GM21367 (cell line): ENCODE data around the gene CDHR1.
A peak's percentile ranks its signal among the peaks of the same experiment; 100 is the strongest.
"Not testable (repeated sequence)": the region's sequence is repeated elsewhere in the genome, so short reads cannot be mapped to it uniquely, and the experiment has no call there.

Source experiments
- ATAC-seq: cut with Tn5 transposase; IDR thresholded peaks from one replicate; pipeline ENCODE4 v1.9.1; 2021; ENCODE audit not compliant: unreplicated experiment

The CDHR1 gene

DNA sequence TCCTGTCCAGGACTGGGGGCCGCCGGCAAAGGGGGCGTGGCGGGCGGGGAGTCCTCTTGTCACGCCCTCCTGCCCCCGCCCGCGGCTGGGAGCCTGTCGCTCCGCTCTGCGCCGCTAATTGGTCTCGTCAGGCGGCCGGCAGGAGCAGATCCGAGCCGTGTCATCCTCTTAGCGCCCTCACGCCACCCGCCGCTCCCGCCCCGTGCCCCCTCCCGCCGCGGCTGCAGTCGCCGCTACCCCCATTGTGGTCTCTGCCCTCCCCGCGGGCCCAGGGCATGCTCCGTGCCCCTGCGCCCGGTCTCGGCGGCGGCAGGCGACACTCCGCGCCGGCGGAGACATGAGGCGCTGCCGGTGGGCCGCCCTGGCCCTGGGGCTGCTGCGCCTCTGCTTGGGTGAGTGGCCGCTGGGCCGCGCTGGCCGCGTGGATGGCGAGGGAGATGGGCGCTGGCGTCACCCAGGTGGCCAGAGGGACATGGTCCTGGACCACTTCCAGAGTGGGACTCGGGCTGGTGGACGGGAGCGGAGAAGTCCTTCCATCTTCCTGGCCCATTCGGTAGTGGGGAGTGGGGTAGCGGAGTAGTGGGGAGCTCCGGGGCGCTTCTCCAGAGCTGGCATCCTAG, at the start of gene CDHR1:
TSS of gene CDHR1 (plus strand) at position 114 of the 620 bp plus-strand sequence. CDS start at position 338, 224 bp downstream.
- peak; percentile 82 for ATAC-seq

DNA sequence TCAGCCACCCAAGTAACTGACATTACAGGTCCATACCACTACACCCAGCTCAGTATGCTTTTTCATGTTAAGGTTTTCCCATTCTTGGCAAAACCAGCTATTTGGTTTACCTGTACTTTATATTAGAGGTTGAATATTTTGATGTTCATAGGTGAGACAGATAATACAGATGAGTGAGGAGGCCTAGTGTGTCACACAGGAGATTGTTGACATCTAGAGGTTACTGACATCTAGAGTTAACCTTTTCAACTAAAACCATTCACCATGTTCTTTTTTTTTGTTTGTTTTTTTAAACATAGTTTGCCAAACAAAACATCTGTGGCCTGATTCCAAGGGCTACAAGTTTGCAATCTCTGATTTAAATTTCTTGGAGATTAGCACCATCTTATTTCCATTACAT, 47.0 kb upstream of the CDHR1 start:
- ATAC-seq, result no peak

DNA sequence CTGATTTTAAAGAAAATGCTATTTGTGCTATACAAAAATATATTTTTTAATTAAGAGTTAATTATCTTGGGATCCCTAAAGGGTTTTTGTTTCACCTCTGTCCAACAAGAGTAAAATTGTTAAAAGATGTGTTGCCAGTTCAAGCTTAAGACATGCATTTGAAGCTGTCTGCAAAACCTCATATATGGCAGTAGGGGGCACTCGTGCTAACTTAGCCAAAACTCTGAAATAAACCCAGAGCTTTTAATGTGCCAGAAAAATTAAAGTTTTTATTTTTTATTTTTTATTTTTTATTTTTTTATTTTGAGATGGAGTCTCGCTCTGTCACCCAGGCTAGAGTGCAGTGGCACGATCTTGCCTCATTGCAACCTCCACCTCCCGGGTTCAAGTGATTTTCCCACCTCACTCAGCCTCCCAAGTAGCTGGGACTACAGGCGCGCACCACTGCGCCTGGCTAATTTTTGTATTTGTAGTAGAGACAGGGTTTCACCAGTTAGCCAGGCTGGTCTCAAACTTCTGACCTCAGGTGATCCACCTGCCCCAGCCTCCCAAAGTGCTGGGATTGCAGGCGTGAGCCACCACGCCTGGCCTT, 46.2 kb upstream of the CDHR1 start:
- not testable (repeated sequence) for ATAC-seq

DNA sequence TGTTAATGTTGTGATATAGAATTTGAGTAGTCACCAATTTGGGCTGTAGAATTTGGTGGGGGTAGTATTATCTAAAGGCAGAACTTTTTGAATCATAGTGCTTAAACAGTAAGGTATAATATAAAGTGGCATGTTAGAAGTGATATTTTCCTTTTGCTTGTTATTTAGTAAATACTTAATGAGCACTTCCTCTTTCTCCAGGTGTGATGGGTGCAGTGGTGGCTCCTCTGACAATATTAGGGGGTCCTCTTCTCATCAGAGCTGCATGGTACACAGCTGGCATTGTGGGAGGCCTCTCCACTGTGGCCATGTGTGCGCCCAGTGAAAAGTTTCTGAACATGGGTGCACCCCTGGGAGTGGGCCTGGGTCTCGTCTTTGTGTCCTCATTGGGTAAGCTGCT, 44.5 kb upstream of the CDHR1 start:
- ATAC-seq, result no peak

DNA sequence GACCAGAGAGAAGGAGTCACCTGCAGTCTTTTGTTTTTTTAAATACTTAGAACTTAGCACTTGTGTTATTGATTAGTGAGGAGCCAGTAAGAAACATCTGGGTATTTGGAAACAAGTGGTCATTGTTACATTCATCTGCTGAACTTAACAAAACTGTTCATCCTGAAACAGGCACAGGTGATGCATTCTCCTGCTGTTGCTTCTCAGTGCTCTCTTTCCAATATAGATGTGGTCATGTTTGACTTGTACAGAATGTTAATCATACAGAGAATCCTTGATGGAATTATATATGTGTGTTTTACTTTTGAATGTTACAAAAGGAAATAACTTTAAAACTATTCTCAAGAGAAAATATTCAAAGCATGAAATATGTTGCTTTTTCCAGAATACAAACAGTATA, 41.6 kb upstream of the CDHR1 start:
- ATAC-seq, result no peak

DNA sequence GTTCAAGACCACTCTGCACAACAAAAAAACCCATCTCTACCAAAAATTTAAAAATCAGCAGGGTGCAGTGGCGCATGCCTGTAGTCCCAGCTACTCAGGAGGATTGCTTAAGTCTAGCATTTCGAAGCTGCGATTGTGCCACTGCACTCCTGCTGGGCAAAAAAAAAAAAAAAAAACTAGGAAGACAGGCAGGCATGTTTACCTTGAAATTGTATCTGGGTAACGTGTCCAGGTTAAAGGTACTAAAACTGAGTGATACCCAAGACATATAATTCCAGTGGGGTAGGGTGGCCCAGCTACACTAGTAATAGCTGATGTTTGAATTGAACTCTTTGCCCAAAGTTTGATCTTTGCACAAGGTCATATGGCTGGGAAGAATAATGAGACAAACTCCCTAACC, 38.8 kb upstream of the CDHR1 start:
- no peak for ATAC-seq

DNA sequence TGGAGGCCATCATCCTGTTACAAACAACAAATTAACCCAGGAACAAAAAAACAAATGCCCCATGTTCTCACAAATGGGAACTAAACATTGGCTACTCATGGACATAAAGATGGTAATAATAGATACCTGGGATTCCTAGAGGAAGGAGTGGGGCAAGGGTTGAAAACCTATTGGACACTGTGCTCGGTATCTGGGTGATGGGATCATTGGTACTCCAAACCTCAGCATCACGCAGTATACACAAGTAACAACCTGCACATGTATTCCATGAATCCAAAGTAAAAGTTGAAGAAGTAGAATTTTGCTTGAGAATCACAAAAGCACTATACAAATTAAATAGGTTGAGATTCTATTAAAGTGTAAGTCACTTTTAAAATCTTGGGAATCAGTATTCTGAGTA, 38.3 kb upstream of the CDHR1 start:
- ATAC-seq, result no peak

DNA sequence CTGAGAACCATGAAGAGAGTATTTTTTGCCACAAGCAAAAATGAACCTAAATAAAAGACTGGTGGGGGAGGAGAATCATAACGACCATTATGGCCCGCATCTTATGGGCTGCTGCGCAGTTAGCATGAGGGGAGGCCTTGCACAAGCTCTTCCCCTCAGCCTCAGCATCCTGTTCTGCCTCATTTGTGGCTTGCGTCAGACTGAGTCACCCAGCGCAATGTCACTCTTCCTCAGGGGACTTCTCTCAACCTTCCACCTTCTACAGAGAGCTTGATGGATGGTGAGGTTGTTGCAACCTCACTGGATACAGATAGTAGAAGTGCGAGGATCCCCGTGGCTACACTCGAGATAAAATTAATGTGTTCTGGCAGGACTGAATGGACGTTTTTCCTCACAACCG, 37.6 kb upstream of the CDHR1 start:
- ATAC-seq, result no peak

DNA sequence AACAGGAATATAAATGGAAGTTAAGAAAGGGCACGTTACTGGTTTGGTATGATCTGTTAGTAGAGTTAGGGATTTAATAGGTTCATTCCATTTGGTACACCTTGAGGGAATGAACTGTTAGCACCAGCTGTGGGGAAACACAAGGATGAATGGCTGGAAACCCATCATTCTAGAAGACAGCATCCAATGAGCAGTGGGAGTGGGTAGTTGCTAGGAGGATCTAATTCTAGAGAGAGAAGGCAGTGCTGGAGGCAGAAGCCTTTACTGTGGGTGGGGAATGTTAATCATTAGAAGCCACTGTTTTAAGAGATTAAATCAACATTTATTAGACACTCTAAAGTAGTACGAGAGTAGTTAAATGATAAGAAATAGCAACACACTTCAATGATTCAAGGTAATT, 36.3 kb upstream of the CDHR1 start:
- no peak for ATAC-seq

DNA sequence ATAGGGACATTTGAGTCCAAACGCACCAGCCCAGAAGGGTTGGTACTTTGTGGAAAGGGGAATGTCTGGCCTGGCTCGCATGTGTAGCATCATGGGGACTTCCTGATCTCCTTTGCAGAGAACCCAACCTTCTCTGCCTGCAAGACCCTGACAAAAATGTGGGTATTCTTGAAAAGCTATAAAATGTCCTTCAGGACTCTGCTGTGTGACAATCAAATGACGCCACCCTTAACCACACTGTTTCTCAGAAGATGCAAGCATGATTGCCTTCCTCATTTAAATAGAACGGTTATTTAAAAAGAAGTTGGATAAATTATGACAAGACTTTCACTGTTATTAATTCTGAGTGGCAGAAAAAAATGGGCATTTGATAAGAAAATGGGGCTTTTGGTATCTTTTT, 35.8 kb upstream of the CDHR1 start:
- no peak for ATAC-seq

DNA sequence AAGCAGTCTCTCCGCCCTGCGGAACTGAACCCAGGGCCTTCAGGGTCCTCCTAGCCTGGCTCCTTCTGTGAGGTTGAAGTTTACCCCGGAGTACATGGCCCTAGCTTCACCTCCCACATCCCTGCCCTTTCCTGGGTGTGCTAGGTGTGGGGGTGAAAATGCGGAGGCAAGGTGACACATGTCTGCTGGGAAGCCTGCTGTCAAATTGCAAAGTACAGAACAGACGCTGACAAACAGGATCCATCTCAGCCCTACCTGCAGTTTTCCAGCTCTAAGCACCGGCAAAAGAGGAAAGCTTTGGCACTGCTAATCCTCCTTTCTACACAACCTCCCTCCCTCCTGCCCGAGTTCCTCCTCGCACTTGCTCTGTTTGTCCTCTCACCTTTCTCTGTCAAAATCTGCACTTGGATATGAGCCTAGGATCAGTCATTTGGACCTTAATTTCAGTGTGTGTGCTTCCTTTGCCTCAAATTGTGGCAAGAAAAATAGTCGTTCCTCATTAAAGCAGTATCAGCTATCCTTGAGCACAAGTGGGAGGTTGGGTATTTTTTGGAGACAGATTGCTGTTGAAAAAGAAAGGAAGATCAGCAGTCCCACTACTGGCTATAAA, 35.2 kb upstream of the CDHR1 start:
- ATAC-seq, result no peak

DNA sequence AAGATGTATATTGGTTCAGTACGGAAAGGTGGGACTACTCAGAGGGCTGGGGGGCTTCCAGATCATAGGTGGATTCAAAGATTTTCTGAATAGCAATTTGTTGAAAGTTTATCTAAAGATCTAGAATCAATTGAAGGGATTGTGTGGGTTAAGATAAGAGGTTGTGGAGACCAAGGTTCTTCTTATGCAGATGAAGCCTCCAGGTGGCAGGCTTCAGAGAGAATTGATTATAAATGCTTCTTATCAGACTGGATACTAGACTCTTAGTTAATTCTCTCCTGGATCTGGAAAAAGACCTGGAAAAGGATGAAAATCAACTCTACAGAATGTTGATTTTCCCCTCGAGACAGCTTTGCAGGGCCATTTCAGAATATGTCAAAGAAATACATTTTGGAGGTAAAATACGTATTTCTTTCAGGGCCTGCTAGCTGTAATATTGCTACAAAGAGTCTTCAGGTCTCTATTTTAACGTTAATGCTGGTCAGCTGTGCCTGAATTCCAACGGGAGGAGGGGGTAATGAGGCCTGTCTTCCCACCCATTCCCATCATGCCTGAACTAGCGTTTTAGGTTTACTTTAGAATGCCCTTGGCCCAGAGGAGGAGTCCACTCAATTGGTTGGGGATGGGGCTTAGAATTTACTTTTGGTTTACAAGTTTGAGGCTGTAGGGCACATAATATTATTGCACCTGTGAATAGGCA, 33.5 kb upstream of the CDHR1 start:
- ATAC-seq, result no peak

DNA sequence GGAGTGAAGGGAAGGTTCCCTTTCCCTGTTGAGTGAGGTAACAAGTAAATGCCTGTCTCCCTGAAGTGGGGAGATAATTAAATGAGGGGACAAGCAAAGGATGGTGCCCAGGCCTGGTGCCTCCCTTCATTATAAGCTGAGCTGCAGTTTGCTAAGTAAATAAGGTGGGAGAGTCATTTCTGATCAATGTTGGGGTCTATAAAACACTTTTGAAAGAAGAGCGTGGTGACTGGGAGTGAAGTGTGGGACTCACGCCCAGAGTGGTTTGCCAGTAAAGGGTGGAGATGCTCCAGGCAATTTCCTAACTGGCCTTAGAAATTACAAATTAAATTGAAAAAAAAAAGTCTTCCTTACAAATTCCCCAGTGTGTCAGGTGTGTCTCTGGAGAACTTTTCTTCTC, 30.3 kb upstream of the CDHR1 start:
- no peak for ATAC-seq

DNA sequence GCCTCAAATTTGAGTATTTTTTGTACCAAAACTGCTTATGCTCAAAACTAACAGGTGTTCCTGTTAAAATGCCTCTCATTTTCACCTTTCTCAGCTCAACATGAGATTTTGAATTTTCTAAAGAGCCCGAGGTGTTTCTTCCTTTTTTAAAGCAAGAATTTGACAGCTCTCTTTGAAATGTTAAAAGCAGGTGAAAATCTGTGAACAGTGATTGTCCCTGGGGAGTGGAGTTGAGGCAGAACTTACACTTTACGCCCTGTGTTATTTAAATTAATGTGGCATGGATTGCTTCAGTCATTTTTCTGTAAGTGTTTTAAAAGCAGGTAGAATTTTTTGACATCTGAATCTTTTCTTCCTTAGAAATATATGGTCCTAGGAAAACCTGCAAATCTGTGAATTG, 29.9 kb upstream of the CDHR1 start:
- ATAC-seq, result no peak

DNA sequence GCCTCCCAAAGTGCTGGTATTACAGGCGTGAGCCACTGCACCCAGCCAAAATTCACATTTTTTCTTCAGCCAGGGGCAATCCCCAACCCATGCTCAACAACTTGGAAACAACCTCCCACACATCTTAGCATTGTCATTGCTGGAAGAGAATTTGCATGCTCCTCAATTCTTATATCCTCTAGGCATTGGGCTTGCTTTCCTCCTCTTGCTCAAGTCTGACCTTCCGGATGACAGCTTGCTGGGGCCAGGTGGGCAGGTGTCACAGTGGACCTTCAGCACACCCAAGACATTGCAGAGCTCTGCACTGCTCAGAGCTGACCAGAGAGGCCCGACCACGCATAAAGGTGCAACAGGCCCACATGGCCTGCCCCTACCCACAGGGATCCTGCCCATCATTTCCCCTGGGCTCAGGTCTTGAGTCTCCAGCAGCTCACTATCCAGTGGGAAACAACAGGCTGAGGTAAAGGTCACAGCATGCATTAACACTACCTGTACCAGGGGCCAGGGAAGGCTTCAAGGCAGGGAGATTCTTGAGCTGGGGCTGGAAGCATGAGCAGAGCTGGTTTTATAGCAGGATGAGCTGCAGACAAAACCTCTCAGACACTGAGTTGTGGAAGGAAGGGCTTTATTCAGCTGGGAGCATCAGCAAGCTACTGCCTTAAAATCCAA, 27.6 kb upstream of the CDHR1 start:
- ATAC-seq, result peak; percentile 44

DNA sequence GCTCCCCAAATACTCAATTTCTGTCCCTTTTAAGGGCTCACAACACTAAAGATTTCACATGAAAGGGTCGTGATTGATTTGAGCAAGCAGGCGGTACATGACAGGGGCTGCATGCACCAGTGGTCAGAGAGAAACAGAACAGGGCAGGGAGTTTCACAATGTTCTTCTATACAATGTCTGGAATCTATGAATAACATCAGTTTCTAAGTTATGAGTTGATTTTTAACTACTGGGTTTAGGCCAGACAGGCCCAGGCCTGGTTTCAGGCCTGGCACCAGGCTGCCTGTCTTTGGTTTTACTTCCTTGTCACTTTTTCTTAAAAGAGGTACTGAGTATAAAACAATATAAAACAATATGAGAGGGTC, 27.1 kb upstream of the CDHR1 start:
- ATAC-seq, result not testable (repeated sequence)

DNA sequence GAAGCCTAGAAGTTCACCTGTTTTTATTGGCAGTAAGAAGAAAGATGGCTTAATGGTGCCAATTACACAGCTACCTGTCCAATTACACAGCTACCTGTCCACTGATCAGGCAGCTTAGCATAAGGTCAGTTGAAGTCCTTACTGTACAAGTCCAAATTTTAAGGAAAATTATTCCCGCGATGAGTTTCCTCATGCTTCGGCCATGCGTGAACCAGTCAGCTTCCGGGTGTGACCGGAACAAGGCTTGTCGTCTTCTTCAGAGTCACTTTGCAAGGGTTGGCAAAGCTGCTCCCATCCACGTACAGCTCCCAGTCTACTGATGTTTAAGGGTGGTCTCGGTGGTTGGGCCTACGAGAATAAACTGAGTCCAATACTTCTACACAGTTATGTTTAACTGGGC, 26.0 kb upstream of the CDHR1 start:
- ATAC-seq, result not testable (repeated sequence)

DNA sequence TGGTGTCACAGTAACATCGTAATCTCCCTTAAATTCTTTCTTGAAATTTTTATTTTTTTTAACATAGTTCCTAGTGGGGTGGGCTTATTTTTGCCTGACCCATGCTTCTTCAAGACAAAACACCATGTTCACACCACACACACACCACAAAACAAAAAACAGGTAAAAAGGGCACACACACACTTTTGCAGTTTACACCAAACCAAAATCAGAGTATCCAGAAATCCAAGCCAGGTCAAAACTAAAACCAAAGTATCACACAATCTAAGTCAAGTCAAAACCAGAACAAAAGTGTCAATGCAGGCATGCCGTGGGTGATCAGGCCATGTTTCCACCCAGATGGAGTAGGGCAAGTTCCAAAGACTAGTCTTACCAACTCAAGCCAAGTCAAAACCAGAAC, 23.1 kb upstream of the CDHR1 start:
- not testable (repeated sequence) for ATAC-seq

DNA sequence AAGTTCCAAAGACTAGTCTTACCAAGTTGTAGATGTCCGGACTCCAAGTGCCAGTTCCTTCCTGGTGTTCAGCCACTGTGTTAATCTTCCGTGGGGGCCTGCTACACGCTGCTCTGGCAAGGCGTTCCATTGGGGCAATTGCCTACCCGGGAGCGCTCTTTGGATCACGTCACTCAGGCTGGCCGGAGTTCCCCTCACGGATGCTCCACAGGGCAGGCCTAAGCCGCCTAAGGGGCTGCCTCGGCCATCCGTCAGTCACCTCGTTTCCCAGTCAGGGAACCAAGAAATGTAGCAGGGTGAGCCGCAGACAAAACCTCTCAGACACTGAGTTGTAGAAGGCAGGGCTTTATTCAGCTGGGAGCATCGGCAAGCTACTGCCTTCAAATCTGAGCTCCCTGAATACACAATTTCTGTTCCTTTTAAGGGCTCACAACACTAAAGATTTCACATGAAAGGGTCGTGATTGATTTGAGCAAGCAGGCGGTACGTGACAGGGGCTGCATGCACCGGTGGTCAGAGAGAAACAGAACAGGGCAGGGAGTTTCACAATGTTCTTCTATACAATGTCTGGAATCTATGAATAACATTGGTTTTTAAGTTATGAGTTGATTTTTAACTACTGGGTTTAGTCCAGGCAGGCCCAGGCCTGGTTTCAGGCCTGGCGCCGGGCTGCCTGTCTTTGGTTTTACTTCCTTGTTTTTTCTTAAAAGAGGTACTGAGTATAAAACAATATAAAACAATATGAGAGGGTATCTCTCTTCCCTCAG, 22.5 kb upstream of the CDHR1 start:
- ATAC-seq, result peak; percentile 13

DNA sequence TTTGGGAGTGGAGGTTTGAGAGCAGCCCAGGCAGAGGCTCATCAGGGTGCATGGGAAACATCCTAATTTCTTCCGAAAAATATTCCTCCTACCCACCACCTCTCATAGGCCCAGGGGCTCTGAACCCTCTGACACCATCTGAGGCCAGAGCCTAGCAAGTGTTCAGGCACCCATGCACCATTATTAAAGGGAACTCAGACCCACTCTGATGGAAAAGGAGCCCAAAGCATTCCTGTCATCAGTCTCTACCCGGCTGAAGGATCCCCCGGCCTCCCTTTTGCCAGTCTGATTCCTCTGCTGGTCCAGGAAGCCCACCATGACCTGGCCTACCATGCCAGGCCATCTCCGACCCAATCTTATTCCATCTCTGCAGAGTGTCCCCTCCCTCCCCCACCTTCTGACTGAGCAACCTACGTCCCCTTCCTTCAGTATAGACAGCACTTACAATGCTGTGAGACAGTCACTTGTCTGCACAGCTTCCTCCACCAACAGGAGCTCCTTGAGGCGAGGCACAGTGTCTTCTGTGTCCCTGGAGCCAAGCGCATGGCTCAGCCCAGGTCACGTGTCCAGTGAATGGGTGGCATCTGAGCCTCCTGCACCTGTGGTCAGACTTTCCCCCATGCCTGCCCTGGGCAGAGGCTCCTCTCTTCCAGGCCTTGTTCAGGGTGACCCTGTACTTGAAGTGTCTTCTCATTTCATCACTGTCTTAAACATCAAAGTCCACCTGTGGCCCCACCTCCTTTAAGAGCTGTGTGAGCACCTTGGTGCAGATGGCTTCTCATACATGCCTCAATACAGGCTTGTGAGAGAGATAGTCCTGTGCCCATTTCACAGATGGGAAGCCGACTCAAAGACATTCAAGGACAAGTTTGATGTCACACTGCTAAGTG, 21.6 kb upstream of the CDHR1 start:
- peak; percentile 41 for ATAC-seq
